GM12892 (cell line): ENCODE measurements around the gene KHNYN.
"Not testable (repeated sequence)": the region's sequence is repeated elsewhere in the genome, so short reads cannot be mapped to it uniquely, and the experiment has no call there.

Experiments used
- DNase-seq: peaks from one replicate; pipeline ENCODE4 v3.0.0; 2011; ENCODE audit not compliant: insufficient read length
- FAIRE-seq: peaks from 2 replicates; lab custom pipeline; 2011; peaks lifted over from hg19 to GRCh38; lab: Jason Lieb, UNC
- POLR2A ChIP-seq: IDR thresholded peaks from 2 replicates; pipeline ENCODE4 v1.6.1; 2011; ENCODE audit warnings: low read depth, low read length, control low read depth
- POLR2AphosphoS5 ChIP-seq: IDR thresholded peaks from 2 replicates; pipeline ENCODE4 v1.6.1; 2011; ENCODE audit warnings: low read depth, low read length, control low read depth
- TAF1 ChIP-seq: IDR thresholded peaks from 2 replicates; pipeline ENCODE4 v1.6.1; 2011; ENCODE audit warnings: low read depth, mild to moderate bottlenecking, control low read depth, low read length, borderline replicate concordance

KHNYN gene

GRCh38 chr14:24456980-24457379, 27.2 kb downstream of the KHNYN start:
- FAIRE-seq = no peak
- TF ChIP-seq POLR2A = no peak
- TF ChIP-seq TAF1 = no peak
- TF ChIP-seq POLR2AphosphoS5 = no peak
- DNase-seq = no peak

DNA sequence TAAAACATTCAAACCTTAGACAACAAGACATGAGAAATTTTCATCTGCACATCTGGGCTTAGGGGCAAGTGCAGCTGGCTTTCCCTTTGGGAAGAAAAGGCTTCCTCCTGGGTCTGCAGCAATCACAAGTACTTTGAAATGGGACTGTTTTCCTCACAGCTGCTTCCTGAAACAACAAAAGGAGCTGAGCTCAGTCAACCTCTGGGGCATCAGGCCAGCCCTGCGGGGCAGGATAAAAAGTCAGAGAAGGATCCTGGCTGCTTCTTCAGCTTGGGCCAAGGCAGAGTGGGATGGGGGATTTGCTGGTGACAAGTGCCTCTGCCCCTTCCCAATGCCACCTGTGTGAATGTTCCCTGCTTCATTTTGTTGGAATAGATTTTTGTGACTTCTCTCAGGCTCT, 29.0 kb downstream of the KHNYN start:
- DNase-seq = no peak
- FAIRE-seq = no peak
- TF ChIP-seq POLR2A (no peak), TAF1 (no peak), POLR2AphosphoS5 (no peak)

DNA sequence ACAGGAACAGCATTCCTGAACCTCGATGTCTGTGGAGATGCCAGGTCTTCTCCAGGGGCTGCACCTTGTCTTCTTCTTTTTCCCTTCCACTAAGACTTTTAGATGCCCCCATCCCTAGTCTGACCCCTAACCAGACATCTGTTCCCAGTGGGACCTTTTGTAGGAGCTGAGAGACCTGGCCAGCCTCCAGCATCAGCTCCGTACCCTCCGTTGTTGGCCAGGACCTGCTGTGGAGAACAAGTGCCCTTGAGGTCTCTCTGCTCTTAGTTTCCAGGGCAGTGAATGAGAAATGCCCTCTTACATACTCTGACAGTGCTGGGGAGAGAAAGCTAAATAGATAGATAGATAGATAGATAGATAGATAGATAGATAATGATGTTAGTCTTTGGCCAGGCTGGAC, 29.6 kb downstream of the KHNYN start:
- DNase-seq (no peak), FAIRE-seq (no peak)
- no peak for TF ChIP-seq POLR2AphosphoS5
- TF ChIP-seq POLR2A = no peak
- TF ChIP-seq TAF1 = no peak

- no peak for FAIRE-seq
- no peak for DNase-seq
- TF ChIP-seq POLR2A (no peak), TAF1 (no peak), POLR2AphosphoS5 (no peak)
Observed at GRCh38 chr14:24461336-24461735, 31.6 kb downstream of the KHNYN start.

DNA sequence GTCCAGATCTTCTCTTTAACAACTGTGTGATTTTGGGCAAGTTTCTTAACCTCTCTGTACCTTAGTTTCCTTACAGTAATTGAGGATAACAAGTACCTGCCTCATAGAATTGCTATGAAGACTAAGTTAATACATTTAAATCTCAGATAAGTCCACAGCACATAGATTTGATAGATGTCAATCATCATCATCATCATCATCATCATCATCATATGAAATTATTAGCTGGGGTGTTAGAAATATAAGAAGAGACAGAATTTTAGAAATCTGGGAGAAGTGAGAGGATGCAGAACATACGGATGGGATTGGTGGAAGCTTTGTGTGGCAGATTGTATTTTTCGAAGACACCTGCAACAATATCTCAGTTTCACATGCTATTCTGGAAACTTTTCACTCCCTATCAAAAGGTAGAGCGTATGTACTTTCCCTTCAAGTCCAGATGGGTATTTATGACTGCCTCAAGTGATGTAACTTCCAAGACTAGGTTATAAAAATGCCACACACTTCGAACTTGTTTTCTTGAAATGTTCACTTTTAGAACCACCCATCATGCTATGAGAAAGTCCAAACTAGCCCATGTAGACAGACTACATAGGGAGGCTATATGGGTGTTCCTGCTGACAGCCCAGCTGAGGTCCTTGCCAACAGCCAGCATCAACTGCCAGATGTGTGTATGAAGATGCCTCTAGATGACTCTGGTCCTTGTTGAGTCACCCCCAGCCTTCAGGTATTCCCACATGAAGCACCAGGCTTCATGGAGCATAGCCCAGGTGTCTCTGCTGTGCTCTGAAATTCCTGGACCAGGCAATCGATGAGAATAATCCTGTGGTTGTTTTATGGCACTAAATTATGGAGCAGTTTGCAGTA, 33.5 kb downstream of the KHNYN start:
- DNase-seq (no peak), FAIRE-seq (peak; percentile 89)
- no peak for TF ChIP-seq POLR2AphosphoS5
- no peak for TF ChIP-seq POLR2A

DNA sequence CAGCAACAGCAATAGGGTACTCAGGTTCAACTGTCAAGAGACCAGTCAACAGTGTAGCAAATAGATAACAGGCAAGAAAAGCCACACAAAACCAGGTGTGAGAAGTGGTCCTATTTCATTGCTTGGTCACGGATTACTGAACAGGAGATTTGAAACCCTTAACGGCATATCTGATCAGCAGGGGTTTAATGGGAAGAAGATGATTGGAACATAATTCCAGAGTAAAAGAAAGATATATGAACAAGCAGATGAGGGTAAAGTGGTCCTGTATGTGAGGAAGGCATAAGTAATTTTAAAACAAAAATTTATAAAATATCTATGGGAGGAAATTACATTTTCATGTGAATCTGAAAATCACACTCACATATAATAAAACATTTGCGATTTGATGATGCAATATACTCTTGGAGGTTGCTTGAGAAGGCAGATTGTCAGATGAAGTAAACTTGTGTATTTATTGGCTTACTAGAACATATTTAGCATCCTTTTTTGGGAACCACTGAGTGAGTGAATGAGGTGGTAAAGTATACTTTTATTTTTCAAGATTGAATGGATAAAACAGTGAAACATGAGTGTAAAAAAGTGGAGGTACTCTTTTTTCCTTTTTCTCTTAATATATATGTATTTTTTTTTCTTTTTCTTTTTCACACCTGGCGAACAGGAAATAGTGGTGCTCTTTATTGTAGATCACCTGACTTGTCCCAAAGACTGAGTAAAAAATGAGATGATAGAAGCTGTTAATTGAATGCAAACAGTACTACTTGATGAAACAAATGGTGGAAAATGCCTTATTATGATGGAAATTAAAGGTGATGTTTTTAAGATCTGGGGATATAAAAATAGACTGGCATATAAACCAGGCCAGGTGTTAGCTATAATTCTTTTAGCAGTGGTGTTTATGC, 34.4 kb downstream of the KHNYN start:
- no peak for TF ChIP-seq POLR2A
- TF ChIP-seq TAF1 = no peak
- TF ChIP-seq POLR2AphosphoS5 = no peak
- DNase-seq (no peak), FAIRE-seq (peak; percentile 67)

- FAIRE-seq (peak; percentile 46), DNase-seq (no peak)
- no peak for TF ChIP-seq TAF1
- no peak for TF ChIP-seq POLR2AphosphoS5
- TF ChIP-seq POLR2A = no peak
Observed at GRCh38 chr14:24465368-24465767, 35.6 kb downstream of the KHNYN start.

DNA sequence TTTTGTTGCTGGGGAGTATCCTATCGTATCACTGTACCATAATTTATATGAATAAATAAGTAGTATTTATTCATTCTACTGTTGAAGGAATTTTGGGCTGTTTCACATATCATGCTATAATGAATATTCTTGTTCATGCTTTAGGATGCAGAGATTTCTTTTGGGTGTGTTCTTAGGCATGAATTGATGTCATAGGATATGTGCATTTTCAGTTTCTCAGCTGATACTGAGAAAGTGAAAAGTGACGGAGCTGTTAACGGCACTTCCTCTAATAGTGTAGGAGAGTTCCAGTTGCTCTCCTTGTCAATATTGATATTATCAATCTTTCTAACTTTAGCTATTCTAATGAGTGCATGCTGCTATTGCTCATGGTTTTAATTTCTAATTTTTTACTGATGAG, 36.1 kb downstream of the KHNYN start:
- TF ChIP-seq POLR2AphosphoS5 = no peak
- no peak for TF ChIP-seq TAF1
- TF ChIP-seq POLR2A = no peak
- FAIRE-seq (no peak), DNase-seq (no peak)

DNA sequence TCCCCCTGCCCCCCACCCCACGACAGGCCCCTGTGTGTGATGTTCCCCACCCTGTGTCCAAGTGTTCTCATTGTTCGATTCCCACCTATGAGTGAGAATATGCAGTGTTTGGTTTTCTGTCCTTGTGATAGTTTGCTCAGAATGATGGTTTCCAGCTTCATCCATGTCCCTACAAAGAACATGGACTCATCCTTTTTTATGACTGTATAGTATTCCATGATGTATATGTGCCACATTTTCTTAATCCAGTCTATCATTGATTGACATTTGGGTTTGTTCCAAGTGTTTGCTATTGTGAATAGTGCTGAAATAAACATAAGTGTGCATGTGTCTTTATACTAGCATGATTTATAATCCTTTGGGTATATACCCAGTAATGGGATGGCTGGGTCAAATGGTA, 40.7 kb downstream of the KHNYN start:
- FAIRE-seq, DNase-seq: not testable (repeated sequence)

DNA sequence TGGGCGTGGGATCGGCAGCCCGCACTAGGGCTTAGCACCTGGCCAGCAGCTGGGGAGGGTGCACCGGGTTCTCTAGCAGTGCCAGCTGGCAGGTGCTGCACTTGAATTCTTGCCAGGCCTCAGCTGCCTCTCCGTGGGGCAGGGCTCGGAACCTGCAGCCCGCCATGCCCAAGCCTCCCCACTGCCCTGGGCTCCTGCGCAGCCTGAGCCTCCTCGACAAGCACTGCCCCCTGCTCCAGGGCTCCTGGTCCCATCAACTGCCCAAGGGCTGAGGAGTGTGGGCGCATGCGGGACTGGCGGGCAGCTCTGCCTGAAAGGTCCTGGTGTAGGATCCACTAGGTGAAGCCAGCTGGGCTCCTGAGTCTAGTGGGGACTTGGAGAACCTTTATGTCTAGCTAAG, 43.5 kb downstream of the KHNYN start:
- FAIRE-seq (no peak), DNase-seq (no peak)
- TF ChIP-seq POLR2A (no peak), TAF1 (no peak), POLR2AphosphoS5 (no peak)

GRCh38 chr14:24475261-24475660, 45.5 kb downstream of the KHNYN start:
- no peak for DNase-seq
- FAIRE-seq = no peak
- TF ChIP-seq TAF1 (no peak), POLR2A (no peak), POLR2AphosphoS5 (no peak)

GRCh38 chr14:24479999-24480398, 50.2 kb downstream of the KHNYN start:
- not testable (repeated sequence) for FAIRE-seq

More at GRCh38 chr14:24479999-24480398, 50.2 kb downstream of the KHNYN start:
- DNase-seq = not testable (repeated sequence)
